CD4-positive, alpha-beta T cell treated with Interleukin-2 at 100 ng/mL for 4 hours (primary cell): ENCODE measurements around the gene SLC23A2.

Experiments
- DNase-seq: peaks from one replicate; pipeline ENCODE4 v3.0.0-alpha.2; 2020; ENCODE audit warnings: low spot score

Gene SLC23A2

DNA sequence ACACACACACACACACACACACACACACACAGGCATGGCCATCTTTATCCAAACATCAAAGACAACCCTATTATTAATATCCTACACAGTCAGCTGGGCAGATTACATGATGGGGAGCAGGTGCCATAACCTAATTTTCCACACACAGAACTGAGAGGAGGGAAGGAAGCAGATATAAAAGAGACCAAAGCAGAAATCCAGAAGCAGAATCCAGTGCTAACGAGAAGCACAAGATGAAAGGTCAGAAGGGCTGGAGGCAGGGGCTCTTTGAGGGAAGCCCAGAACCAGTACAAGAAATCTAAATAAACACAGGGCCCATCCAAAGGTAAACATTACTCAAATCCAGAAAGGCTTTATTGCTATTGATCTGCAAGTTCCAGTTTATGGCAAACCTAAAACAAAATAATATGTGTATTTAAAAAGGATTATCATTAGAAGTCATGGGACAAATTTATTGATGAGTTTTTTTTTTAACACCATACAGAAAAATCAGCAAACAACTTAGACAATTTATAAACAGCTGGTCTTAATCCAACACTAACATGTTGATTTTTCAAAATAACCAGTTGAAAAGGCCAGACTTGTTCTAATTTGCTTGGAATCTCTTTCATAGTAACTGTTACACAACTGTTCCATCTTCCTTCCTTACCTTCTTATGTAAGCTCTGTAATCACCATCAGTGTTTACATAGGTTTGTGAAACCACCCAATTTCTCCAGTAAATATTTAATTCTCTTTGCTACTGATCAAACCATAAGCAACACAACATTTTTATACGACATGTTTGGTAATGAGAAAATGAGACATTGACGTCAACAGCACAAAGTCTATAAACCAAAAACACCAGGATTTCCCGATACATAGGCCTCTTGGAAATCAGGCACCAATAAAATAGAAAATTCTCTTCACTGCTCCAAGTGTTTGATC, 34.2 kb downstream of the SLC23A2 start:
- no peak for DNase-seq

DNA sequence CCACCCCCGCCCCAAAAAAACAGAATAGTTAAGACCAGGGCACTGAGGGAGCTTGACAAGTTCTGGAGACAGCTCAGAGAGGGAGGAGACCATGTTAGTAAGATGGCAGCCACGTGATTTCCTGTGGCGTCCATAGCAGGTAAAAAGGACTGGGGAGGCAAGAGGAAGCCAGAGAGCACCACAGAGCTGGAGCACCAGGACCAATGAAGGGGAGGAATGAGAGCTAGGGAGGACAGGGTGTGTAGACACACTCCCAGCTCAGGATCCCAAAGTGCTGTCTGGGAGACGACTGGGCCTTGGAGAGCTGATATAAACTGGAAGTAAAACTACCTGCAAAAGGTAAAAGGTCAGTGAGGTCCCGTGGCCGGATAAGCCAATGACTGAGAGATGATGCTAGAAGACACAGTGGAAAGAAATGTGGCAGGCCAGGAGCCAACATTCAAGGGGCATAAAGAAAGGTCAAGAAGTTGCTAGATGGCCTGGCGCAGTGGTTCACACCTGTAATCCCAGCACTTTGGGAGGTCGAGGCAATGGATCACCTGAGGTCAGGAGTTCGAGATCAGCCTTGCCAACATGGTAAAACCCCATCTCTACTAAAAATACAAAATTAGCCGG, 39.0 kb downstream of the SLC23A2 start:
- peak; percentile 38 for DNase-seq

DNA sequence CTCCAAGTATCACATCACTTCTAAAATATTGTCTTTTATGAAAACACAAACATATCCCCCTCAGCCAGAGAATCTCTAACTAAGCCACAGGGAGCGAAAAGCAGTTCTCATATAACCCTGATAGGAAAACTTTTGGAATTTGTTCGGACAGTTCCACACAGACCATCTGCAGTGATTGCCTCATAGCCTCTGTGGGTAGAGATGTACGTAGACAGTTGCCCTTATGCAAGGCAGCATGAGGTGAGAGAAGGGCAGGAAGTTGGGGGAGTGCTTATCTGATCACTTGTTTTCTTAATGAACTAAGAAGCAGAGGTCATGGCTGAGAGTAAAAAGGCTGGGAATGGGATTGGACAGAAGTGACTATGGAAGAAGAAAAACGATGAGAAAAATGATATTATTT, 39.6 kb downstream of the SLC23A2 start:
- peak; percentile 29 for DNase-seq

- no peak for DNase-seq
Observed at GRCh38 chr20:4959592-4959991, 41.7 kb downstream of the SLC23A2 start.

GRCh38 chr20:4957939-4958362, 43.4 kb downstream of the SLC23A2 start:
- DNase-seq, result no peak

DNA sequence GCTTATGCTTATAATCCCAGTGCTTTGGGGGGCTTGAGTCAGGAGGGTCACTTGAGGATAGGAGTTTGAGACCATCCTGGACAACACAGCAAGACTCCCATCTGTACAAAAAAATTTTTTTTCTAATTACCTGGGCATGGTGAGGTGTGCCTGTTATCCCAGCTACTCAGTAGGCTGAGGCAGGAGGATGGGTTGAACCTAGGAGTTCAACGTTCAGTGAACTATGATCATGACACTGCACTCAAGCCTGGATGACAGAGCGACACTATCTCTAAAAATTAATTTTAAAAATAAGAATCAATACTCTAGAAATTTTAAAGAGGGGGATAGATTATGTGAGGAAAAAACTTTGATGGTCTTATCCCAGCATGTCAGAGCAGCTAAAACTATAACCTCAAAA, 44.1 kb downstream of the SLC23A2 start:
- DNase-seq, result no peak

DNA sequence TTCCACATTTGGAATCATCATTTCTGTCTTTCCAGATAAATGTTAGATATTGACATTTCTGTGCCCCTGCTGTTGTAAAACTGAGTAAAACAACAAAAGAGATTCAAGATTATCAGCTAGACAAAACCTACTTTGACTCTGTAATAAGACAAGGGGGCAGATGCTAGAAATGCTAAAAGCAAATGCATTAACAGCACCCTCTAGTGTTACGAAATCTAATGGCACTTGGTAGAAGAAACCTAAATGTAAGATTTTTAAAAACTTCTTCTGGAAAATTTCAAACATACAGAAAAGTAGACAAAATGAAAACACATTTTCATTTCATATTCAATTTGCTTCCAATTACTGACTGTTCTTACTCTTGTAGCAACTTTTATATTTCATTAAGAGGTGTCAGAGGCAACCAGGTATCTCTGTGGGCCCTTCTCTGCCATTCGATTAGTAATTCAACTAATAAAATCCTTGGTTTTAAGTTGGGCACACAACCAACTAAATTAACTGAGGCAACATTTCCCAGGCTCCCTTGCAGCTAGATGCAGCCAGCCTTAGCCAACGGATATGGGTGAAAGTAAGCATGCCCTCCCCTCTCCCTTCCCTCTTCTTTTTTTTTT, 45.0 kb downstream of the SLC23A2 start:
- peak; percentile 70 for DNase-seq

- no peak for DNase-seq
Observed at GRCh38 chr20:4953881-4954280, 47.4 kb downstream of the SLC23A2 start.

- no peak for DNase-seq
Observed at GRCh38 chr20:4952229-4952628, 49.1 kb downstream of the SLC23A2 start.

GRCh38 chr20:4951299-4951698, 50.0 kb downstream of the SLC23A2 start:
- no peak for DNase-seq

GRCh38 chr20:4950841-4951240, 50.5 kb downstream of the SLC23A2 start:
- DNase-seq, result no peak

DNA sequence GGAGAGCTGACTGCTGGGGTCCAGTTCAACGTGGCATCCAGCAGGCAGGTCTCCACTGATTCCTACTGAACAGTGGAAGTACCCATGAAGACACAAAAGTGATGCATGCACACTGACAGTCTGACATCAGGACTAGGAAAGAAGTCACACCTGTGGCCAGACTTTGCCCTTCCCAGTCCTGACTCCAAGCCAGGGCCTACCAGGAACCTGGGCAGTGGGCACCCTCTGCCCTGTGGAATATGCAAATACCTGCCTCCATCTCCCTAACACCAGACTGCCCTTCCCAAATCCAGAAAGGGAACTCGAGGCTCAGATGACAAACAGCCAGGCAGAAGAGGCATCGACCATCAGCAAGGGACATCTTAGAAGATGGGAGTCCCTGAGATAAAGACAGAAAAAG, 50.9 kb downstream of the SLC23A2 start:
- DNase-seq, result no peak

DNA sequence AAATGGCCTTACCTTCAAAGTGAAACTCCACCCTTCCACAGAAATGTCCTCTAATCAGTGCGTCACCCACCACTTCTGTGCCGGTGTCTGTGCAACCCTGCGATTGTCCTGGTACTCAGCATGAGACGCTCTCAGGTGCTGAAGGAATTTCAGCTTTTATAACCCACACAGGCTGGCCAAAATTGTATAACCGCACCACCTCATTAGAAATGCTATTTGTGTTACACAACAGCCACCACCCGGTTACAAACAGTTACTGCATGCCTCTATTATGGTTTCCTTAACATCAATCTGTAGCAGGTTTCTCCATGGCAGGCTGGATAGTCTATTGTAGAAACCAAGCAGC, 51.5 kb downstream of the SLC23A2 start:
- peak; percentile 38 for DNase-seq

DNA sequence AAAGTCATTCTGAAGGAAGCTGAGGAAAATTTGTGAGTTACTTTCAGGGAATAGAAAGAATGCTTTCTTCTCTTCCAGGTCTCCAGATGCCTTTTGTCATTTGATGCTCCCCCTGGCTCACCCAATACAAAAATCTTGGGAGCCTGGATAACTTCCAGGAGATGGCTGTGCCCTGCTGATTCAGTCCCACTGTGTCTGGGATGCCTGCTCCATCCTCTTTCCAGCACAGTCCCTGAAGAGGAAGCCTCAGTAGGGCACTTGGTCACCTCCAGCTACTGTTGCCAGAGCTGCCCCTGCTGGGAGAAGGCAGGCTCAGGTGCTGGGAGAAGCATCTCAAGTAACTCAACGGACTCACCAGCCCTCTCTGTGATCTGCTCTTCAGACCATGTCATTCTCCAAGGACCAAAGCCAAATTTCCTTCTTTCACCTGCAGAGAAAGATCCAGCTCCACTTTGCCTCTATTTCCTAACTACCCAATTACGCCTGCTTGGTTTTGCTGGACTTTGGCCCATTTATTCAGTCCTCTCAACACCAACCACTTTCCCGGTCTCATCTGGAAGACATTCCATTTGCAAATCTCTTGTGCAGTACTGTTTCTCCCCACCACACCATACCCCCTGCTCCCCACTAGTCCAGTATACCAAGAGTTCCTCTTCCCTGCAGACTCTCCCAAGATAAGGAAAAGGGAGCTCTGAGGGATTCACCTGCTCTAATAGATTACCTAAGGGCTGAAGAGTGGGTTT, 53.3 kb downstream of the SLC23A2 start:
- no peak for DNase-seq

DNA sequence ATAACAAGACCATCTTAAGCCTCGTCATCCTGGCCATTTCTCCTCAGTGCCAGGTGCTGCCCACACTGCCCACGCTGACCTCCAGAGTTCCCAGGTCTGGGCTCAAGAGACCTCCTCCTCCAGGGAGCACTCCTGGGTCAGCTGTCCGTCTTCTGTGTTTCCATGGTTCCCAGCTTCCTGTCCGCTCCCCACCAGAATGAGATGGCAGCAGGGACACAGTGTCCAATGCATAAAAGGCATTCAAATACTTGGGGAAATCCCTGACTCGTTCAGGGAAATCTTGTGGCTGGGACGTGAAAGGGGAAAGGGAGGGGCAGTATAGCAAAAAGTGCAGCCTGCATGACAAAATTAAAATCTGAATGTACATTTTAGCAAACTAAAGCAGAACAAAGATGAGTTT, 54.3 kb downstream of the SLC23A2 start:
- DNase-seq, result peak; percentile 1

DNA sequence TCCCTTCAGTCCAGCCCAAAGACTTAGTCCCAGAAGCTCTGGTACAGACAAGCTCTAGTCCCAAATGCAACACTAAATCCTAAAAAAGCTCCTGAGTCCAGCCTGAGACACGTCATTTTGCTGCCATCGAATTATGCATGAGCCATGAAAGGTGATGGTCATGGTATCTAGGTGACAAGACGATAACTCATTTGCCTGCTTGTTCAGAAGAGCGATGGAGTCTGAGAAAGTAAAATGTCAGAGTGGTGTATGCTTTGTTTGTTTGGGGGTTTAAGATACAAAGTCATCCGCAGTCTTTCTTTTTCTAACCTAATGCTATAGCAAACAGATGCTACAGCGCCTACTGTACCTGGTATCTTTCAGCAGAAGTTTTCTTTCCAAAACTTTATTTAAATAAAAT, 54.7 kb downstream of the SLC23A2 start:
- DNase-seq, result no peak

- DNase-seq, result no peak
Observed at GRCh38 chr20:4944518-4945313, 56.6 kb downstream of the SLC23A2 start.

GRCh38 chr20:4942331-4942730, 59.0 kb downstream of the SLC23A2 start:
- no peak for DNase-seq

DNA sequence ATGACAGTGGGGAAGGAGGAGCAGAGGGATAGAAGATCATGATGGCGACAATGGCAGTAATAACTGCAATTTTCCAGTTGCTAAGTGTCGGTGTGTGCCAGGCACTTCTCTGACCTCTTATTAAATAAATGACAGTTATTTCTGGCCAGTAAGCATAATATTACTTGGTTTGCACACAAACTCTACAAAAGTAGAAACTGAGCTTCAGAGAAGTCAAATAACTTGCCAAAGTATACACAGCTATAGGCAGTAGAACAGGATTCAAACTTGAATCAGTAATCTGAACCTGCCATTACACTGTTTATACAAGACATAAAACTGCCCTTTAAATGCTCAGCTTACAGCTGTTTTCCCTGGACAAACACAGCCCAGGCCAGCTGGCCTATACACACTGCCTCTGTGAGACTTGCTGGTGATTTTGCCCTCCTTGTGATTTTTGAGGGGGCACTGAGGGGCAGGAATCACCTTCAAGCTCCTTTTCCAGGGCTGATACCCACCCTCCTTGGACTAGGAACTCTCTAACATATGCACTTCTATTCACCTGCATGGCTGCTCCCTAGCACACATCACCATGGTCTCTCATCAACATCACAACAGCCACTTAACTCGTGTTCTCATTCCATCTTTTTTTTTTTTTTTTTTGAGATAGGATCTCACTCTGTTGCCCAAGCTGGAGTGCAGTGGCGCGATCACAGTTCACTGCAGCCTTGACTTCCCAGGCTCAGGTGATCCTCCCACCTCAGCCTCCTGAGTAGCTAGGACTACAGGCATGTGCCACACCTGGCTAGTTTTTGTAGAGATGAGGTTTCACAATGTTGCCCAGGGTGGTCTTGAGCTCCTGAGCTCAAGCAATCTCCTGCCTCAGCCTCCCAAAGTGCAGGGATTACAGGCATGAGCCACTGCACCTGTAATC, 63.6 kb downstream of the SLC23A2 start:
- DNase-seq, result no peak

GRCh38 chr20:4936851-4937406, 64.4 kb downstream of the SLC23A2 start:
- DNase-seq, result no peak
